Panc1 (cell line): ENCODE results near the gene CUL9. TPM values are rescaled to one million over a fixed set of nuclear protein-coding genes. Genes with fewer than 3 reads are reported as not detected.
A peak's percentile ranks its signal among the peaks of the same experiment; 100 is the strongest.

Experiments
- ATAC-seq: fragments of 200-7000 bp; cut with Tn5 transposase; 2 replicates; pipeline ENCODE4 v1.9.1; 2020; ENCODE audit warnings: mild to moderate bottlenecking, moderate library complexity
- BruUV-seq: library from RNA; stranded (reverse); fragments of 400-500 nt; replicated peaks from 2 replicates; lab custom pipeline; 2021; lab: Mats Ljungman, UMichigan
- CTCF ChIA-PET: fragments of 300-600 bp; sonication (Branson Sonifier 250); formaldehyde crosslinking; loops from one replicate; lab custom pipeline; 2022; ENCODE audit warnings: antibody characterized with exemption; lab: Charles Lee
- POLR2A ChIA-PET: fragments of 300-600 bp; sonication (Branson Sonifier 250); formaldehyde crosslinking; loops from one replicate; lab custom pipeline; 2022; ENCODE audit warnings: antibody characterized with exemption; lab: Charles Lee
- DNase-seq: peaks from one replicate; pipeline ENCODE4 v3.0.0-alpha.2; 2010; ENCODE audit warnings: low read depth, low spot score
- H3K27ac ChIP-seq: 2 replicates; pipeline ENCODE4 v1.5.1; 2011; ENCODE audit warnings: mild to moderate bottlenecking, low read length, inconsistent platforms
- H3K27me3 ChIP-seq: fragments of 200-500 bp; sonication (Bioruptor generic); 2 replicates; pipeline ENCODE4 v1.6.0; 2014; ENCODE audit warnings: low read length, inconsistent platforms; ENCODE audit not compliant: control insufficient read depth, insufficient read depth
- H3K36me3 ChIP-seq: fragments of 200-500 bp; sonication (Bioruptor generic); 2 replicates; pipeline ENCODE4 v1.5.1; 2014; ENCODE audit warnings: inconsistent platforms, mild to moderate bottlenecking, low read length, moderate library complexity; ENCODE audit not compliant: control insufficient read depth, insufficient read depth
- H3K4me1 ChIP-seq: 2 replicates; pipeline ENCODE4 v1.5.1; 2011; ENCODE audit warnings: inconsistent platforms, mild to moderate bottlenecking, low read length, moderate library complexity; ENCODE audit not compliant: control insufficient read depth, insufficient read depth
- H3K4me3 ChIP-seq, 2 experiments: 2 replicates each; pipeline ENCODE4 v1.5.1; 2011 to 2012; ENCODE audit warnings: low read depth in 2 of 2, low read length in 2 of 2, mild to moderate bottlenecking in 2 of 2, inconsistent platforms in 1 of 2, moderate library complexity in 1 of 2
- H3K9me3 ChIP-seq: fragments of 200-500 bp; sonication (Bioruptor generic); 2 replicates; pipeline ENCODE4 v1.5.1; 2014; ENCODE audit warnings: low read depth, mild to moderate bottlenecking, inconsistent platforms, low read length, moderate library complexity; ENCODE audit not compliant: control insufficient read depth, insufficient read depth
- POLR2AphosphoS5 ChIP-seq: IDR thresholded peaks from 2 replicates; pipeline ENCODE4 v1.6.1; 2012; ENCODE audit warnings: mild to moderate bottlenecking, low read depth, low read length, moderate library complexity
- SIN3A ChIP-seq: IDR thresholded peaks from 2 replicates; pipeline ENCODE4 v1.6.1; 2012; ENCODE audit warnings: low read depth, mild to moderate bottlenecking, low read length, moderate library complexity, borderline replicate concordance; ENCODE audit not compliant: insufficient read depth
- TCF7L2 ChIP-seq: IDR thresholded peaks from 2 replicates; pipeline ENCODE4 v1.6.1; 2011; ENCODE audit warnings: mild to moderate bottlenecking, low read depth, low read length, inconsistent platforms
- in situ Hi-C: cut with HindIII; loops from 2 replicates; pipeline ENCODE4 v1.10.0; 2016; ENCODE audit warnings: low sequenced_read_pairs, low pct_unique_long_range_greater_than_20kb
- intact Hi-C: fragments of 100-400 bp; cut with micrococcal nuclease; formaldehyde crosslinking; loops from one replicate; pipeline ENCODE4 v1.10.0; 2022; ENCODE audit not compliant: unreplicated experiment
- total RNA-seq: library from RNA; stranded (reverse); gene quantifications from one replicate; pipeline ENCODE4 v1.2.1, GENCODE V29; 2021; ENCODE audit not compliant: unreplicated experiment
- TF ChIP-seq, protein P1 (sequence below): fragments of 450-650 bp; IDR thresholded peaks from 2 replicates; pipeline ENCODE4 v1.5.1; 2017; ENCODE audit warnings: mild to moderate bottlenecking
- TF ChIP-seq, protein P2 (sequence below), 2 experiments: IDR thresholded peaks; 2 replicates each; pipeline ENCODE4 v1.6.1; 2011 to 2012; ENCODE audit warnings: low read depth in 2 of 2, control low read depth in 1 of 2, low read length in 1 of 2, mild to moderate bottlenecking in 1 of 2, moderate library complexity in 1 of 2; ENCODE audit not compliant: insufficient read depth in 1 of 2

The CUL9 gene
- total RNA-seq, 1 experiment from 2014 or later = 54.3 TPM

- no peak for DNase-seq
- TF ChIP-seq POLR2AphosphoS5 = no peak
- TF ChIP-seq, protein P1, sequence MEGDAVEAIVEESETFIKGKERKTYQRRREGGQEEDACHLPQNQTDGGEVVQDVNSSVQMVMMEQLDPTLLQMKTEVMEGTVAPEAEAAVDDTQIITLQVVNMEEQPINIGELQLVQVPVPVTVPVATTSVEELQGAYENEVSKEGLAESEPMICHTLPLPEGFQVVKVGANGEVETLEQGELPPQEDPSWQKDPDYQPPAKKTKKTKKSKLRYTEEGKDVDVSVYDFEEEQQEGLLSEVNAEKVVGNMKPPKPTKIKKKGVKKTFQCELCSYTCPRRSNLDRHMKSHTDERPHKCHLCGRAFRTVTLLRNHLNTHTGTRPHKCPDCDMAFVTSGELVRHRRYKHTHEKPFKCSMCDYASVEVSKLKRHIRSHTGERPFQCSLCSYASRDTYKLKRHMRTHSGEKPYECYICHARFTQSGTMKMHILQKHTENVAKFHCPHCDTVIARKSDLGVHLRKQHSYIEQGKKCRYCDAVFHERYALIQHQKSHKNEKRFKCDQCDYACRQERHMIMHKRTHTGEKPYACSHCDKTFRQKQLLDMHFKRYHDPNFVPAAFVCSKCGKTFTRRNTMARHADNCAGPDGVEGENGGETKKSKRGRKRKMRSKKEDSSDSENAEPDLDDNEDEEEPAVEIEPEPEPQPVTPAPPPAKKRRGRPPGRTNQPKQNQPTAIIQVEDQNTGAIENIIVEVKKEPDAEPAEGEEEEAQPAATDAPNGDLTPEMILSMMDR = no peak
- TF ChIP-seq, protein P2, sequence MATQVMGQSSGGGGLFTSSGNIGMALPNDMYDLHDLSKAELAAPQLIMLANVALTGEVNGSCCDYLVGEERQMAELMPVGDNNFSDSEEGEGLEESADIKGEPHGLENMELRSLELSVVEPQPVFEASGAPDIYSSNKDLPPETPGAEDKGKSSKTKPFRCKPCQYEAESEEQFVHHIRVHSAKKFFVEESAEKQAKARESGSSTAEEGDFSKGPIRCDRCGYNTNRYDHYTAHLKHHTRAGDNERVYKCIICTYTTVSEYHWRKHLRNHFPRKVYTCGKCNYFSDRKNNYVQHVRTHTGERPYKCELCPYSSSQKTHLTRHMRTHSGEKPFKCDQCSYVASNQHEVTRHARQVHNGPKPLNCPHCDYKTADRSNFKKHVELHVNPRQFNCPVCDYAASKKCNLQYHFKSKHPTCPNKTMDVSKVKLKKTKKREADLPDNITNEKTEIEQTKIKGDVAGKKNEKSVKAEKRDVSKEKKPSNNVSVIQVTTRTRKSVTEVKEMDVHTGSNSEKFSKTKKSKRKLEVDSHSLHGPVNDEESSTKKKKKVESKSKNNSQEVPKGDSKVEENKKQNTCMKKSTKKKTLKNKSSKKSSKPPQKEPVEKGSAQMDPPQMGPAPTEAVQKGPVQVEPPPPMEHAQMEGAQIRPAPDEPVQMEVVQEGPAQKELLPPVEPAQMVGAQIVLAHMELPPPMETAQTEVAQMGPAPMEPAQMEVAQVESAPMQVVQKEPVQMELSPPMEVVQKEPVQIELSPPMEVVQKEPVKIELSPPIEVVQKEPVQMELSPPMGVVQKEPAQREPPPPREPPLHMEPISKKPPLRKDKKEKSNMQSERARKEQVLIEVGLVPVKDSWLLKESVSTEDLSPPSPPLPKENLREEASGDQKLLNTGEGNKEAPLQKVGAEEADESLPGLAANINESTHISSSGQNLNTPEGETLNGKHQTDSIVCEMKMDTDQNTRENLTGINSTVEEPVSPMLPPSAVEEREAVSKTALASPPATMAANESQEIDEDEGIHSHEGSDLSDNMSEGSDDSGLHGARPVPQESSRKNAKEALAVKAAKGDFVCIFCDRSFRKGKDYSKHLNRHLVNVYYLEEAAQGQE (IDR thresholded peaks at IDR 0.05; ENCODE audit: insufficient read depth in 1 of 2, low read depth in 2 of 2, low read length in 1 of 2) = no peak
- no peak for TF ChIP-seq SIN3A
- no peak for TF ChIP-seq TCF7L2
- Histone ChIP-seq H3K4me3 (no peak overlapping the region; a peak in 1 of 4 replicates), H3K4me1 (peaks cover 9% of the 10 kb centered on the region), H3K9me3 (no peaks in the 10 kb centered on the region), H3K36me3 (no peaks in the 10 kb centered on the region), H3K27me3 (no peaks in the 10 kb centered on the region), H3K27ac (no peak overlapping the region)
- BruUV-seq = no TSS peak
- intact Hi-C loops (no loop called here), in situ Hi-C loops (no loop called here)
- no peak for ATAC-seq
- ChIA-PET POLR2A (no interaction called here), CTCF (no interaction called here)
Observed at GRCh38 chr6:43268782-43269272, 86.8 kb downstream of the CUL9 start.

- in situ Hi-C loops = no loop called here
- no TSS peak for BruUV-seq
- ChIA-PET POLR2A (interaction anchor here (0.6 kb wide), 1 partner anchor 551 kb away, joined by 5 read pairs; no protein-coding TSS in a partner anchor), CTCF (no interaction called here)
- no peaks in the 10 kb centered on the region for H3K36me3 ChIP-seq
- intact Hi-C loops = no loop called here
- H3K9me3 ChIP-seq = no peaks in the 10 kb centered on the region
- H3K4me1 ChIP-seq = peaks cover 9% of the 10 kb centered on the region
- TF ChIP-seq TCF7L2 (no peak), SIN3A (no peak), POLR2AphosphoS5 (no peak)
- TF ChIP-seq, protein P1 = no peak
- TF ChIP-seq, protein P2 (IDR thresholded peaks at IDR 0.05; ENCODE audit: insufficient read depth in 1 of 2, low read depth in 2 of 2, low read length in 1 of 2) = no peak
- no peaks in the 10 kb centered on the region for H3K27me3 ChIP-seq
- H3K4me3 ChIP-seq = peak overlapping the region; percentile 20 to 41
- H3K27ac ChIP-seq = no peak overlapping the region
- peak; percentile 43 for ATAC-seq
- DNase-seq = no peak
Observed at GRCh38 chr6:43269273-43270007, 87.4 kb downstream of the CUL9 start.
